Measurements from ENCODE around the gene EEA1.

The EEA1 gene

GRCh38 chr12:92886131-92886530 lies 43.0 kb downstream of the EEA1 start:
- no peak for DNase-seq (ENCODE audit: low spot score)

GRCh38 chr12:92879698-92880322 lies 49.3 kb downstream of the EEA1 start:
- peak; percentile 44 for DNase-seq (ENCODE audit: low spot score)

- no peak for DNase-seq (ENCODE audit: low spot score)
Observed at GRCh38 chr12:92877904-92878303, 51.2 kb downstream of the EEA1 start.

- peak; percentile 13 for DNase-seq (ENCODE audit: low spot score)
Observed at GRCh38 chr12:92876496-92876895, 52.6 kb downstream of the EEA1 start.

GRCh38 chr12:92871116-92871515 lies 58.0 kb downstream of the EEA1 start:
- no peak for DNase-seq (ENCODE audit: low spot score)

GRCh38 chr12:92866418-92866817 lies 62.7 kb downstream of the EEA1 start:
- no peak for DNase-seq (ENCODE audit: low spot score)

- no peak for DNase-seq (ENCODE audit: low spot score)
Observed at GRCh38 chr12:92863251-92863650, 65.8 kb downstream of the EEA1 start.

GRCh38 chr12:92861381-92861780 lies 67.7 kb downstream of the EEA1 start:
- no peak for DNase-seq (ENCODE audit: low spot score)

GRCh38 chr12:92860521-92860920 lies 68.6 kb downstream of the EEA1 start:
- no peak for DNase-seq (ENCODE audit: low spot score)

GRCh38 chr12:92859650-92860386 lies 69.3 kb downstream of the EEA1 start:
- DNase-seq (ENCODE audit: low spot score) = no peak

GRCh38 chr12:92857818-92858217 lies 71.3 kb downstream of the EEA1 start:
- DNase-seq (ENCODE audit: low spot score) = no peak

GRCh38 chr12:92854344-92854743 lies 74.8 kb downstream of the EEA1 start:
- DNase-seq (ENCODE audit: low spot score) = no peak

GRCh38 chr12:92848740-92849139 lies 80.4 kb downstream of the EEA1 start:
- DNase-seq (ENCODE audit: low spot score) = no peak

GRCh38 chr12:92847368-92847767 lies 81.7 kb downstream of the EEA1 start:
- no peak for DNase-seq (ENCODE audit: low spot score)

GRCh38 chr12:92845329-92845728 lies 83.8 kb downstream of the EEA1 start:
- no peak for DNase-seq (ENCODE audit: low spot score)

GRCh38 chr12:92844151-92844763 lies 84.8 kb downstream of the EEA1 start:
- DNase-seq (ENCODE audit: low spot score) = no peak

- DNase-seq (ENCODE audit: low spot score) = no peak
Observed at GRCh38 chr12:92829686-92830282, 99.3 kb downstream of the EEA1 start.

GRCh38 chr12:92828565-92828964 lies 100.5 kb downstream of the EEA1 start:
- DNase-seq (ENCODE audit: low spot score) = no peak

GRCh38 chr12:92827836-92828431 lies 101.2 kb downstream of the EEA1 start:
- DNase-seq (ENCODE audit: low spot score) = peak; percentile 28

- DNase-seq (ENCODE audit: low spot score) = no peak
Observed at GRCh38 chr12:92821142-92821541, 108.0 kb downstream of the EEA1 start.

- DNase-seq (ENCODE audit: low spot score) = no peak
Observed at GRCh38 chr12:92814584-92814983, 114.5 kb downstream of the EEA1 start.

GRCh38 chr12:92810370-92810769 lies 118.7 kb downstream of the EEA1 start:
- DNase-seq (ENCODE audit: low spot score) = no peak

- no peak for DNase-seq (ENCODE audit: low spot score)
Observed at GRCh38 chr12:92803903-92804302, 125.2 kb downstream of the EEA1 start.

All from hematopoietic multipotent progenitor cell treated with erythropoietin and hydrocortisone succinate and interleukin-3 and kit ligand, for 17 days (in vitro differentiated cells).